Measurements from ENCODE around the gene MPV17.

GRCh38 chr2:27298391-27299080 is 24.4 kb downstream of the MPV17 start:
- no peak for TF ChIP-seq CTCF (conservative IDR thresholded peaks at IDR 0.05 in 1 of 2, IDR thresholded peaks at IDR 0.05 in 1 of 2; ENCODE audit: low read depth in 1 of 2, low read length in 2 of 2)
- no peak for TF ChIP-seq EZH2 (IDR thresholded peaks at IDR 0.05; ENCODE audit: low read length, missing control alignments)

Data from fibroblast of lung (primary cell).